PC-9 (cell line): ENCODE measurements around the gene RBM17. TPM values are rescaled to one million over a fixed set of nuclear protein-coding genes. Genes with fewer than 3 reads are reported as not detected.

Experiments used
- BruUV-seq: library from RNA; stranded (reverse); fragments of 400-500 nt; replicated peaks from 2 replicates; lab custom pipeline; 2021; lab: Mats Ljungman, UMichigan
- CTCF ChIA-PET: fragments of 300-600 bp; sonication (Branson Sonifier 250); formaldehyde crosslinking; loops from one replicate; lab custom pipeline; 2022; ENCODE audit warnings: antibody characterized with exemption; lab: Charles Lee
- POLR2A ChIA-PET: fragments of 300-600 bp; sonication (Branson Sonifier 250); formaldehyde crosslinking; loops from one replicate; lab custom pipeline; 2022; ENCODE audit warnings: antibody characterized with exemption; ENCODE audit not compliant: unreplicated experiment; lab: Charles Lee
- DNase-seq, 2 experiments: peaks; one replicate each; pipeline versions ENCODE4 v3.0.0 to v3.0.0-alpha.2; 2015 to 2022; ENCODE audit warnings: mixed read lengths in 1 of 2
- H2AFZ ChIP-seq: fragments of 200-600 bp; sonication (generic); 2 replicates; pipeline ENCODE4 v1.8.1; 2017; ENCODE audit warnings: antibody characterized with exemption
- H3F3A ChIP-seq: fragments of 200-600 bp; sonication (generic); 2 replicates; pipeline ENCODE4 v1.8.1; 2017; ENCODE audit warnings: antibody characterized with exemption, mild to moderate bottlenecking, low read depth; ENCODE audit not compliant: insufficient read depth
- H3K27ac ChIP-seq: fragments of 200-600 bp; sonication (generic); 2 replicates; pipeline ENCODE4 v1.6.1; 2016; ENCODE audit warnings: mixed run types
- H3K27me3 ChIP-seq: fragments of 200-600 bp; sonication (generic); 2 replicates; pipeline ENCODE4 v1.6.1; 2016; ENCODE audit warnings: low read depth, mixed run types; ENCODE audit not compliant: insufficient read depth
- H3K36me3 ChIP-seq: fragments of 200-600 bp; sonication (generic); 2 replicates; pipeline ENCODE4 v1.6.1; 2016; ENCODE audit warnings: low read depth, mixed run types
- H3K4me1 ChIP-seq: fragments of 200-600 bp; sonication (generic); replicated peaks from 2 replicates; pipeline ENCODE4 v1.6.1; 2016; ENCODE audit warnings: mixed run types; ENCODE audit not compliant: insufficient read depth
- H3K4me2 ChIP-seq: fragments of 200-600 bp; sonication (generic); 2 replicates; pipeline ENCODE4 v1.6.1; 2017; ENCODE audit warnings: mixed run types
- H3K4me3 ChIP-seq: fragments of 200-600 bp; sonication (generic); 2 replicates; pipeline ENCODE4 v1.6.1; 2016; ENCODE audit warnings: mixed run types
- H3K79me2 ChIP-seq: fragments of 200-600 bp; sonication (generic); 2 replicates; pipeline ENCODE4 v1.6.1; 2017; ENCODE audit warnings: low read depth, mixed run types
- H3K9me2 ChIP-seq: fragments of 200-600 bp; sonication (generic); 2 replicates; pipeline ENCODE4 v1.8.1; 2017; ENCODE audit warnings: mild to moderate bottlenecking; ENCODE audit not compliant: insufficient read depth
- H3K9me3 ChIP-seq: fragments of 200-600 bp; sonication (generic); 2 replicates; pipeline ENCODE4 v1.8.1; 2016; ENCODE audit warnings: low read depth; ENCODE audit not compliant: insufficient read depth
- H4K20me1 ChIP-seq: fragments of 200-600 bp; sonication (generic); 2 replicates; pipeline ENCODE4 v1.8.1; 2017; ENCODE audit not compliant: insufficient read depth
- CTCF ChIP-seq: fragments of 200-600 bp; sonication (generic); conservative IDR thresholded peaks from 2 replicates; pipeline ENCODE4 v1.6.1; 2017; ENCODE audit warnings: mixed run types, antibody characterized with exemption, mild to moderate bottlenecking, moderate library complexity
- EZH2 ChIP-seq: fragments of 200-600 bp; sonication (generic); IDR thresholded peaks from 2 replicates; pipeline ENCODE4 v1.8.0; 2017; ENCODE audit warnings: antibody characterized with exemption, low read depth
- intact Hi-C: fragments of 100-400 bp; cut with micrococcal nuclease; formaldehyde crosslinking; loops from one replicate; pipeline ENCODE4 v1.10.0; 2022; ENCODE audit not compliant: unreplicated experiment
- total RNA-seq: library from RNA; stranded (reverse); gene quantifications from 2 replicates; pipeline ENCODE4 v1.2.3, GENCODE V29; 2021

The RBM17 gene
- total RNA-seq, 1 experiment from 2014 or later: 131 TPM

GRCh38 chr10:6134099-6134823 lies 45.4 kb downstream of the RBM17 start:
- Histone ChIP-seq H3K27ac (no peak overlapping the region), H3K79me2 (no peaks in the 10 kb centered on the region), H3K27me3 (no peaks in the 10 kb centered on the region; the same call in 1 of the 2 replicates), H3F3A (no peaks in the 10 kb centered on the region), H3K4me3 (no peak overlapping the region), H3K4me2 (no peak overlapping the region), H4K20me1 (no peaks in the 10 kb centered on the region), H2AFZ (no peak overlapping the region), H3K9me3 (no peaks in the 10 kb centered on the region), H3K36me3 (no peaks in the 10 kb centered on the region), H3K4me1 (peaks cover under 1% of the 10 kb centered on the region; the same call in 1 of the 2 replicates), H3K9me2 (no peaks in the 10 kb centered on the region)
- DNase-seq: no peak
- BruUV-seq: no TSS peak
- ChIA-PET CTCF (interaction anchor here (0.6 kb wide), 1 partner anchor 10 kb away, joined by 3 read pairs; no protein-coding TSS in a partner anchor), POLR2A (interaction anchor here (0.6 to 0.7 kb wide), 2 partner anchors 10 to 255 kb away, joined by 3 read pairs; no protein-coding TSS in a partner anchor)
- TF ChIP-seq EZH2 (no peak), CTCF (no peak)
- intact Hi-C loops: no loop called here

- H3K36me3 ChIP-seq: no peaks in the 10 kb centered on the region
- H3K4me1 ChIP-seq: no peaks in the 10 kb centered on the region
- ChIA-PET CTCF (interaction anchor here (0.6 to 0.7 kb wide), 3 partner anchors 10 to 143 kb away, joined by 3 to 4 read pairs (median 3); no protein-coding TSS in a partner anchor), POLR2A (no interaction called here)
- H3K27ac ChIP-seq: no peak overlapping the region
- no peaks in the 10 kb centered on the region for H4K20me1 ChIP-seq
- no peak for DNase-seq
- H3F3A ChIP-seq: no peaks in the 10 kb centered on the region
- H3K9me3 ChIP-seq: no peaks in the 10 kb centered on the region
- H3K4me3 ChIP-seq: no peak overlapping the region
- no TSS peak for BruUV-seq
- no peaks in the 10 kb centered on the region for H3K9me2 ChIP-seq
- TF ChIP-seq CTCF (no peak), EZH2 (no peak)
- H3K4me2 ChIP-seq: no peak overlapping the region
- no peaks in the 10 kb centered on the region for H3K79me2 ChIP-seq
- no peaks in the 10 kb centered on the region; the same call in 1 of the 2 replicates for H3K27me3 ChIP-seq
- no peak overlapping the region for H2AFZ ChIP-seq
- intact Hi-C loops: no loop called here
These were observed 46.2 kb downstream of the RBM17 start for GRCh38 chr10:6135039-6135438.

- H4K20me1 ChIP-seq: no peaks in the 10 kb centered on the region
- H3K36me3 ChIP-seq: no peaks in the 10 kb centered on the region
- BruUV-seq: no TSS peak
- ChIA-PET POLR2A (interaction anchor here (0.6 to 0.7 kb wide), 2 partner anchors 28 to 59 kb away, joined by 3 read pairs; no protein-coding TSS in a partner anchor), CTCF (interaction anchor here (0.7 kb wide), 1 partner anchor 144 kb away, joined by 3 read pairs; no protein-coding TSS in a partner anchor)
- H3K79me2 ChIP-seq: no peaks in the 10 kb centered on the region
- no peak overlapping the region for H3K4me3 ChIP-seq
- H3K4me2 ChIP-seq: no peak overlapping the region
- H3K9me3 ChIP-seq: no peaks in the 10 kb centered on the region
- no peak overlapping the region for H3K27ac ChIP-seq
- H2AFZ ChIP-seq: no peak overlapping the region
- H3K4me1 ChIP-seq: 0 out of 2 replicates have a peak, but pooled peaks cover under 1% of the 10 kb centered on the region
- no peaks in the 10 kb centered on the region for H3K9me2 ChIP-seq
- no peak for DNase-seq
- no peak for TF ChIP-seq CTCF
- no peak for TF ChIP-seq EZH2
- no peaks in the 10 kb centered on the region for H3F3A ChIP-seq
- intact Hi-C loops: no loop called here
- H3K27me3 ChIP-seq: no peaks in the 10 kb centered on the region; the same call in 1 of the 2 replicates
These were observed 46.8 kb downstream of the RBM17 start for GRCh38 chr10:6135589-6136168.
